Prostate gland (tissue), 2 donors: ENCODE measurements around the gene CTLA4. TPM values are rescaled to one million over a fixed set of nuclear protein-coding genes. Genes with fewer than 3 reads are reported as not detected.

Source experiments
- DNase-seq: peaks from one replicate; pipeline ENCODE4 v3.0.0-alpha.2; 2019; ENCODE audit warnings: low spot score
- H3K27ac ChIP-seq, 2 donors: fragments of 200-600 bp; sonication (generic); 2 replicates each; pipeline ENCODE4 v1.5.1; 2017 to 2019
- H3K27me3 ChIP-seq: fragments of 200-600 bp; sonication (generic); replicated peaks from 2 replicates; pipeline ENCODE4 v1.5.1; 2019; ENCODE audit not compliant: insufficient read depth
- H3K36me3 ChIP-seq, 2 donors: fragments of 200-600 bp; sonication (generic); 1 replicate in 1 of 2; 2 replicates in 1 of 2; pipeline versions ENCODE4 v1.5.1 to v1.8.1; 2017 to 2019
- H3K4me1 ChIP-seq: fragments of 200-600 bp; sonication (generic); replicated peaks from 2 replicates; pipeline ENCODE4 v1.5.1; 2019
- H3K4me3 ChIP-seq, 2 donors: fragments of 200-600 bp; sonication (generic); 2 replicates each; pipeline ENCODE4 v1.5.1; 2017 to 2019
- H3K9me3 ChIP-seq: fragments of 200-600 bp; sonication (generic); 2 replicates; pipeline ENCODE4 v1.5.1; 2017
- POLR2A ChIP-seq: fragments of 450-650 bp; IDR thresholded peaks from one replicate; pipeline ENCODE4 v1.6.1; 2016; ENCODE audit warnings: antibody characterized with exemption, mild to moderate bottlenecking
- POLR2AphosphoS5 ChIP-seq: sonication (generic); formaldehyde crosslinking; IDR thresholded peaks from one replicate; pipeline ENCODE4 v1.6.1; 2017; ENCODE audit warnings: antibody characterized with exemption
- WGBS: methylation state at CpG from one replicate; pipeline ENCODE4 v1.1.5; 2018; 5-methylcytosine and 5-hydroxymethylcytosine counted together
- intact Hi-C: fragments of 100-400 bp; cut with DNase I; formaldehyde crosslinking; loops from one replicate; pipeline ENCODE4 v1.14.2; 2022
- total RNA-seq, 2 donors: library from RNA; depleted of rRNA; stranded (reverse); fragments of >200 nt; gene quantifications; one replicate each; pipeline ENCODE4 v1.1.0, GENCODE V29; 2016
- TF ChIP-seq, protein P1 (sequence below), 4 experiments: fragments of 200-600 bp in 2 of 4; fragments of 450-650 bp in 2 of 4; sonication (generic) in 2 of 4; IDR thresholded peaks; 1 replicate in 3 of 4; 2 replicates in 1 of 4; pipeline ENCODE4 v1.5.1; 2016 to 2019; ENCODE audit warnings: antibody characterized with exemption in 4 of 4, mild to moderate bottlenecking in 2 of 4, moderate library complexity in 2 of 4

The CTLA4 gene
- total RNA-seq, 2 donors from 2014 or later = 0.28 to 0.73 TPM

DNA sequence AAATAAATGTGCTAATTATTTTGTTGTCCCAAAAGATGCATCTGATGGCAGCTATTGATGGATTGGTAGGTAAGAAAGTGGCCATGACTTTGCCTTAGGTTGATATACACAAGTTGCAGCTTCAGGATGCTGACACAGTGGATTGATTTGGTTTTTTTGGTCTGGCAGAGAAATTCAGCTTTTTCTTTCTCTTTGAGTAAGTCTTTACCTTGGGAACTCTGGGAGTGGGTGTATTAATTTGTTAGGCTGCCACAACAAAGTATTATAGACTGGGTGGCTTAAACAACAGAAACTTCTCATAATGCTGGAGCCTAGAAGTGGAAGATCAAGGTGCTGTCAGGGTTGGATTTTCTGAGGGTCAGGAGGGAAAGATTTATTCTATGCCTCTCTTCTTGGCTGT, 49.2 kb downstream of the CTLA4 start:
- Histone ChIP-seq H3K36me3 (no peaks in the 10 kb centered on the region), H3K27me3 (no peaks in the 10 kb centered on the region), H3K4me1 (no peaks in the 10 kb centered on the region), H3K4me3 (no peak overlapping the region), H3K9me3 (no peaks in the 10 kb centered on the region), H3K27ac (no peak overlapping the region)
- DNase-seq = no peak
- intact Hi-C loops = no loop called here
- no peak for TF ChIP-seq POLR2A
- no peak for TF ChIP-seq POLR2AphosphoS5
- TF ChIP-seq, protein P1, sequence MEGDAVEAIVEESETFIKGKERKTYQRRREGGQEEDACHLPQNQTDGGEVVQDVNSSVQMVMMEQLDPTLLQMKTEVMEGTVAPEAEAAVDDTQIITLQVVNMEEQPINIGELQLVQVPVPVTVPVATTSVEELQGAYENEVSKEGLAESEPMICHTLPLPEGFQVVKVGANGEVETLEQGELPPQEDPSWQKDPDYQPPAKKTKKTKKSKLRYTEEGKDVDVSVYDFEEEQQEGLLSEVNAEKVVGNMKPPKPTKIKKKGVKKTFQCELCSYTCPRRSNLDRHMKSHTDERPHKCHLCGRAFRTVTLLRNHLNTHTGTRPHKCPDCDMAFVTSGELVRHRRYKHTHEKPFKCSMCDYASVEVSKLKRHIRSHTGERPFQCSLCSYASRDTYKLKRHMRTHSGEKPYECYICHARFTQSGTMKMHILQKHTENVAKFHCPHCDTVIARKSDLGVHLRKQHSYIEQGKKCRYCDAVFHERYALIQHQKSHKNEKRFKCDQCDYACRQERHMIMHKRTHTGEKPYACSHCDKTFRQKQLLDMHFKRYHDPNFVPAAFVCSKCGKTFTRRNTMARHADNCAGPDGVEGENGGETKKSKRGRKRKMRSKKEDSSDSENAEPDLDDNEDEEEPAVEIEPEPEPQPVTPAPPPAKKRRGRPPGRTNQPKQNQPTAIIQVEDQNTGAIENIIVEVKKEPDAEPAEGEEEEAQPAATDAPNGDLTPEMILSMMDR (IDR thresholded peaks at IDR 0.05) = no peak

DNA sequence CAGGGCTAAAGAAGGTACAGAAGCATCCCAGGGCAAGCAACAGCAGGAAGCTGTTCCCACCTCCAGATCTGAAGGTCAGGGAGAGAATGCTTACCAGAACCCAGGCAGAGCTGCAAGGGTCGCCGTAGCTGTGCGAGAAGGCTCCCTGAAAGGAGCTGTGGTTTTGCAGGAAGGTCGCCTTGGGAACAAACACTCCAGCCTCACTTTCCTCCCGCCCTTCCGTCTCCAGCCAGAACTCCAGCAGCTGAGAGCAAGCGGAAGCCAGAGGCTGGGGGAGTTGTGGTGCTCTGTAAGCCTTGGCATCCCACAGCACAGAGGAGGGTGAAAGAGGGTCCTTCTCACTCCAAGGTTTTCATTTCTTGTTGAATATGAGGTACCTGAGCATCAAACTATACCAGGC, 50.7 kb downstream of the CTLA4 start:
- no peak overlapping the region for H3K27ac ChIP-seq
- H3K27me3 ChIP-seq = no peaks in the 10 kb centered on the region
- no peaks in the 10 kb centered on the region for H3K4me1 ChIP-seq
- no peak overlapping the region for H3K4me3 ChIP-seq
- H3K36me3 ChIP-seq = no peaks in the 10 kb centered on the region
- intact Hi-C loops = no loop called here
- DNase-seq = no peak
- WGBS = 72% methylated on average over 7 of the region's 7 CpGs
- TF ChIP-seq, protein P1 (IDR thresholded peaks at IDR 0.05) = no peak
- H3K9me3 ChIP-seq = no peaks in the 10 kb centered on the region

DNA sequence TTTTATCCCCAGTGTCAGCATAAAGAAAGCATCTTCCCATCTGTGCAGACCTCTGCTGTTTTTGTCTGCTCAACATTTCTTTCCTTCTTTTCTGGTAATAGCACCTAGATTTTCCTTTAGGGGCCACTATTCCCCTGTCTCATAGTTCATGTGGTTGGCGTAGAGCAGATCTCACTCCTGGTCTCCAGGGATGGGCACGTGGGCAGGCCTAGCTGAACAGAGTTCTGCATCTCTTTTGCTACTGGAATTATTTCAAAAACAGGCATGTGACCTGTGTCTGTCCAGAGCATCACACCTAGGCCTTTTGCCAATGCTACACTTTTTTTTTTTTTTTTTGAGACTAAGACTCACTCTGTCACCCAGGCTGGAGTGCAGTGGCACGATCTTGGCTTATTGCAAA, 51.3 kb downstream of the CTLA4 start:
- whole genome bisulfite sequencing = 81% methylated on average over 3 of the region's 3 CpGs

More for the DNA sequence above, 51.3 kb downstream of the CTLA4 start:
- TF ChIP-seq POLR2AphosphoS5 (no peak), POLR2A (no peak)
- TF ChIP-seq, protein P1 (IDR thresholded peaks at IDR 0.05) = no peak
- intact Hi-C loops = no loop called here
- H3K4me1 ChIP-seq = no peaks in the 10 kb centered on the region
- H3K4me3 ChIP-seq = no peak overlapping the region
- H3K27me3 ChIP-seq = no peaks in the 10 kb centered on the region
- no peaks in the 10 kb centered on the region for H3K9me3 ChIP-seq
- H3K27ac ChIP-seq = no peak overlapping the region
- no peak for DNase-seq
- no peaks in the 10 kb centered on the region for H3K36me3 ChIP-seq

Other genes with a start within 250 kb of the CTLA4 start
- gene CD28, start 161.1 kb upstream of the CTLA4 start, total RNA-seq = under 1 TPM; 0.05 to 0.51 TPM
- gene ICOS, start 69.0 kb downstream of the CTLA4 start, total RNA-seq = under 1 TPM in 1 of 2 donors, not detected in 1; 0.09 TPM